Activated CD8-positive, alpha-beta memory T cell treated with anti-CD3 and anti-CD28 coated beads, Interleukin-2, amount 50 U/mL, for 48 hours (primary cell): Measurements from ENCODE around the gene LAMTOR4.
A peak's percentile ranks its signal among the peaks of the same experiment; 100 is the strongest.
"Not testable (repeated sequence)": the region's sequence is repeated elsewhere in the genome, so short reads cannot be mapped to it uniquely, and the experiment has no call there.

Experiments used
- DNase-seq: peaks from one replicate; pipeline ENCODE4 v3.0.0-alpha.2; 2020

The LAMTOR4 gene

GRCh38 chr7:100124301-100125230 lies 24.2 kb upstream of the LAMTOR4 start:
- no peak for DNase-seq

GRCh38 chr7:100126239-100126930 lies 22.3 kb upstream of the LAMTOR4 start:
- peak; percentile 62 for DNase-seq

GRCh38 chr7:100126931-100127865 lies 21.5 kb upstream of the LAMTOR4 start, which contains the start of gene MBLAC1:
Gene MBLAC1, plus strand, starts transcription at chr7:100126967. Its CDS starts 429 bp downstream, at chr7:100127396.
- DNase-seq, result peak; percentile 95

- DNase-seq, result peak; percentile 74
These were observed 20.7 kb upstream of the LAMTOR4 start for GRCh38 chr7:100127866-100128636.

GRCh38 chr7:100128637-100128963 lies 20.1 kb upstream of the LAMTOR4 start:
- no peak for DNase-seq

GRCh38 chr7:100130220-100130607 lies 18.5 kb upstream of the LAMTOR4 start:
- DNase-seq, result not testable (repeated sequence)

- DNase-seq, result peak; percentile 90
These were observed 17.9 kb upstream of the LAMTOR4 start for GRCh38 chr7:100130608-100131453.

- DNase-seq, result no peak
These were observed 16.6 kb upstream of the LAMTOR4 start for GRCh38 chr7:100132126-100132525.

GRCh38 chr7:100132697-100133151 lies 16.0 kb upstream of the LAMTOR4 start:
- DNase-seq, result no peak

- DNase-seq, result no peak
These were observed 10.6 kb upstream of the LAMTOR4 start for GRCh38 chr7:100137851-100138760.

GRCh38 chr7:100141555-100141949 lies 7.2 kb upstream of the LAMTOR4 start:
- DNase-seq, result no peak

- DNase-seq, result no peak
These were observed 6.3 kb upstream of the LAMTOR4 start for GRCh38 chr7:100142461-100142860.

- DNase-seq, result not testable (repeated sequence)
These were observed 2.4 kb upstream of the LAMTOR4 start for GRCh38 chr7:100146350-100146749.

GRCh38 chr7:100147278-100147677 lies 1.4 kb upstream of the LAMTOR4 start:
- no peak for DNase-seq

- DNase-seq, result no peak
These were observed 526 bp upstream of the LAMTOR4 start for GRCh38 chr7:100148225-100148558.

- no peak for DNase-seq
These were observed 3.7 kb downstream of the LAMTOR4 start for GRCh38 chr7:100152404-100152803.

- no peak for DNase-seq
These were observed 4.4 kb downstream of the LAMTOR4 start for GRCh38 chr7:100152937-100153666.

GRCh38 chr7:100153708-100154535 lies 5.2 kb downstream of the LAMTOR4 start:
- no peak for DNase-seq
